Activated CD8-positive, alpha-beta memory T cell treated with anti-CD3 and anti-CD28 coated beads, Interleukin-2, amount 50 U/mL, for 24 hours (primary cell): ENCODE measurements around the gene ADGRD2.

Experiments used
- DNase-seq: peaks from one replicate; pipeline ENCODE4 v3.0.0-alpha.2; 2020; ENCODE audit errors: extremely low read depth

The ADGRD2 gene

DNA sequence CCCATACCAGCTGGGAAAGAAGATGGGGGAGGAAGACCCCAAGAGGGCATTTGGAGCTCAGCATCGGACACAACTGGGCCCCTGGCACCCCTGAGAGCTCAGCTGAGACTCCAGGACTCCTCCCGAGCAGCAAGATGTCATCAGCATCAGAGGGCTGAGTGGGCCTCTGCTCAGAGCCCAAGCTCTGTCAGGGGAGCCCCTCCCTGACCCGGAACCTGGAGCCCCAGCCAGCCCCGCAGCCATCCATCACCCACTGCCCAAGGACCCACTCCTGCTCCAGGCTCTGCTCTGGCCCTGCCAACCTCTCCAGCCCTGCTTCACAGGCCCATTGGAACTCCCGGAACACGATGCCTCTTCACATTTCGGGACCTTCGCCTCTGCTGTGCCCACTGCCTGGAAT is 47.2 kb downstream of the ADGRD2 start:
- DNase-seq, result no peak

GRCh38 chr9:124498040-124498439 is 47.8 kb downstream of the ADGRD2 start:
- DNase-seq, result no peak

- DNase-seq, result no peak
Observed at GRCh38 chr9:124498499-124499146, 48.4 kb downstream of the ADGRD2 start.

- DNase-seq, result no peak
Observed at GRCh38 chr9:124499216-124499615, 49.0 kb downstream of the ADGRD2 start.

DNA sequence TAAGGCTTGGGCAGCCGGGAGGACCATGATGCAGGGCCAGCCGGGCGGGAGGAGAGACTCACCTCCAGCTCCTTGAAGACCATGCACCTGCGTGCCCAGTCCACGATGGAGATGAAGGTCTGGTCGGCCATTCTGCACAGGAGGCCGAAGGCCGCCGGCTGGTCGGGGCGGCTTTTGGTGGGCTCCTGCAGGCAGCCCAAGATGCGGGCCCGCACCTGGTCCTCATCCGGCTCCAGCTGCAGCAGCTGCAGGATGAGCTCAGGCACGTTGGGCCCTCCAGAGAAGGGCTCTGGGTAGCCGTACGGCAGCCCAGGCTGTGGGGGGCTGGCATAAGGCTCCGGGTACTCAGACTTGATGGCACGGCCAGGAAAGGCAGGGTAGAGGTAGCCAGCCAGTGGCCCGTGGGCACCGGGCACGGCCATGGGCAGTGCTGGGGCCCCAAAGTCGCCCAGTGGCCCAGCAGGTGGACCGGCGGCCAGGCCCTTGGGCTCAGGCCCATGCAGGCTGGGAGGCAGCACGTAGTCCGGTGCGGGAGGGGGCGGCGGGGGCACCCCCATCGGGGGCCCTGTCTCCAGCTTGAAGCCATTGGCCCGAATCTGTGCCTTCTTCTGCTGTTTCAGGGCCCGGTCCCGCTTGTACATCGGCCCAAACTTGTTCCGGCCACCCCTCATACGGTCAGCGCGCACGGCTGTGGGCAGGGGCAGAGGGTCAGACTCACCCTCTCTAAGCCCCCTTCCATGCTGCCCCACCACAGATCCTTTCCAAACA is 50.0 kb downstream of the ADGRD2 start:
- no peak for DNase-seq

GRCh38 chr9:124500796-124501611 is 50.8 kb downstream of the ADGRD2 start:
- no peak for DNase-seq

GRCh38 chr9:124501771-124502320 is 51.6 kb downstream of the ADGRD2 start:
- no peak for DNase-seq

DNA sequence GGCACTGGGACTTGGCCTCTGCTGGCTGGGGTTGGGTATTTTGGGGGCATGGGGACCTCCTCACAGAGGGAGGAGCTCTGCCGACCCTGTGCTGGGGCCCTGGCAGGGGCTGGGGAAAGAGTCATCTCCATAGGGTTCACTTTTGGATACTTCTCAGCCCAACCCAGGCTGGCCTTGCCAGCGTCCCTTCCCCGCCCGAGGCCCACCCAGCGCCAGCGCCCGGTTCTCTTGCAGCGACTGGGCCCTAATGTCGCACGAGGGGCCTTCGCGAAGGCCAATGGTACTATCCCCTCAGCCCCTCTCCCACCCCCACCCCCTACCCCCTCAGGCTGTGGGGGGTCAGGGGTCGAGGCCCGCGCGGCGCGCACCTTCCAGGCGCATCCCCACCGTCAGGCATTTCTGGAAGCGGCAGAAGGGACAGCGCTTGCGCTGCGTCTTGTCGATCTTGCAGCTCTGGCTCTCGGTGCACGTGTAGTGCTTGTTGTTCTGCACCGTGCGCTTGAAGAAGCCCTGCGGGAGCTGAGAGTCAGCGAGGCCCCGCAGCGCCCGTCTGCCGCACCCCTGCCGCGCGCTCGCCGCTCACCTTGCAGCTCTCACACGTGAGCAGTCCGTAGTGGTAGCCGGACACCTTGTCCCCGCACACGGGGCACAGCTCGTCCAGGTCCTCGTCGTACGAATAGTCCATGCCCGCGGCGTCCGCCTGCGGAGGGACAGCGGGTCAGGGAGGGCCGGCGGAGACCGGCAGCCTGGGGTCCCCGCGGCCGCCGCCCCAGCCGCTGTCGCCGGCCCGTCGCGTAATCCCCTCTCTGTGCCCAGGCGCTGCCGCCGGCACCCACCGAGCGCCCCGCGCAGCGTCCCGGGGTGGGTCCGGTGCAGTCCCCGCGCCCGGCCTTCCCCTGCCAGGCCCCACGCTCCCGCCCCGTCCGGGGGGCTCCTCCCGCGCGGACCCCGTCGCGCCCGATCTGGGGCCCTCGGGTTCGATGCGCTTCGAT is 52.8 kb downstream of the ADGRD2 start:
- no peak for DNase-seq

- no peak for DNase-seq
Observed at GRCh38 chr9:124503713-124504529, 53.7 kb downstream of the ADGRD2 start.

DNA sequence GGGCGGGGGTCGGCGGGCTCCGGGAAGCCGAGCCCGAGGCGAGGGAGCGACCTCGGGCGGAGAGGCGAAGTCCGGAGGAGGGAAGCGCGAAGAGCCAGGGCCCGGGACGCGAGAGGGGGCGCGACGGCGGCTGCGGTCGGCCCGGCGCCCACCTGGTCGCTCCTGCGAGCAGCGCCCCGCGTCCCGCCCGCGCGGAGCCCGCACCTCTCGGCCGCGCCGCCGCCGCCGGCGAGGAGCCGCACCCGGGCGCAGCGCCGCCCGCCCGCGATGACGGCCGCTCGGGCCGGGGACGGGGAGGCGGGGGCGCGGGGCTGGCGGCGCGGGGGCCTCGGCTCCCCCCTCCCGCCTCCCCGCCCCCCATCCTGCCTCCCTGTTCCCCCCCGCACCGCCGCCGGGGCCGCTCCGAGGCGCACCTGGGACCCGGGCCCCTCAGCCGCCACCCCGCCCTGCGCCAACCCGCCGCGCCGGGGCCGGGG is 54.3 kb downstream of the ADGRD2 start:
- no peak for DNase-seq

GRCh38 chr9:124505006-124505900 is 55.0 kb downstream of the ADGRD2 start:
- no peak for DNase-seq

DNA sequence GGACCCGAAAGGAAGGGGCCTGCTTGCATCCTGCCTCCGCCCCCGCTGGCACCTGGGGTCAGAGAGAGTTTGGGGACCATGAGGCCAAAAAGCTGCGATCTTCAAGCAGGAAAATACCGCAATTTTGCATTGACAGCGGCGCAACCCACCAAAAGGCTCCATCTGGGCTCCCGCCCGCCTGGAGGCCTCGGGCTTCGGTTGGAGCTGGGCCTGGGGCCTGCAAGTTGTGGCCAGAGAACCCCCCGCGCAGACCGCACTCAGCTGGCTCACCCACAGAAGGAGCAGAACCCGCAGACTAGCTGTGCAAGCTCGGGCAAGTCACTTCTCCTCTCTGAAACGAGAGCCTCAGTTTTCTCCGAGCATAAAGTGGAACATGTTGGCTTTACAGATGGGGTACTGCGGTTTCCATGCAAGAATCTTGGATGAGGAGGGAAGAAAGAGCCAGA is 55.7 kb downstream of the ADGRD2 start:
- no peak for DNase-seq

DNA sequence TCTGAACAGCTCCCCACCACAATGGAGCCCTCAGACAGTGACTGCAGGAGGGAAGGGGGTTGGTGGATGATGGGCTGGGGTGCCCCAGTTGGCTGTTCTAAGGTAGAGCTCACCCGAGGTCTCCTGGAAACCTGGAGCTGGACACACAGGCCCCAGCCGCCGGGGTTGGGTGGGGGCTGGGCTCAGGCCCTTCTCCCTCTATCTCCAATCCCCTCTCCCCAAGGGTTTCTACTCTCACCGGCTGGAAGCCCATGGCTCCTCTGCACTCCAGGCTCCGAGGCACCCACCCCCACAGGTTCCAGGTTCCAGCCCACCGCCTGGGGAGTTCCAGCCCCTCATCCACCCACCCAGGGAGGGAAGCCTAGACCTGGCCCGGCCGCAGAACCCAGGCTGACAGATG is 56.2 kb downstream of the ADGRD2 start:
- DNase-seq, result no peak

DNA sequence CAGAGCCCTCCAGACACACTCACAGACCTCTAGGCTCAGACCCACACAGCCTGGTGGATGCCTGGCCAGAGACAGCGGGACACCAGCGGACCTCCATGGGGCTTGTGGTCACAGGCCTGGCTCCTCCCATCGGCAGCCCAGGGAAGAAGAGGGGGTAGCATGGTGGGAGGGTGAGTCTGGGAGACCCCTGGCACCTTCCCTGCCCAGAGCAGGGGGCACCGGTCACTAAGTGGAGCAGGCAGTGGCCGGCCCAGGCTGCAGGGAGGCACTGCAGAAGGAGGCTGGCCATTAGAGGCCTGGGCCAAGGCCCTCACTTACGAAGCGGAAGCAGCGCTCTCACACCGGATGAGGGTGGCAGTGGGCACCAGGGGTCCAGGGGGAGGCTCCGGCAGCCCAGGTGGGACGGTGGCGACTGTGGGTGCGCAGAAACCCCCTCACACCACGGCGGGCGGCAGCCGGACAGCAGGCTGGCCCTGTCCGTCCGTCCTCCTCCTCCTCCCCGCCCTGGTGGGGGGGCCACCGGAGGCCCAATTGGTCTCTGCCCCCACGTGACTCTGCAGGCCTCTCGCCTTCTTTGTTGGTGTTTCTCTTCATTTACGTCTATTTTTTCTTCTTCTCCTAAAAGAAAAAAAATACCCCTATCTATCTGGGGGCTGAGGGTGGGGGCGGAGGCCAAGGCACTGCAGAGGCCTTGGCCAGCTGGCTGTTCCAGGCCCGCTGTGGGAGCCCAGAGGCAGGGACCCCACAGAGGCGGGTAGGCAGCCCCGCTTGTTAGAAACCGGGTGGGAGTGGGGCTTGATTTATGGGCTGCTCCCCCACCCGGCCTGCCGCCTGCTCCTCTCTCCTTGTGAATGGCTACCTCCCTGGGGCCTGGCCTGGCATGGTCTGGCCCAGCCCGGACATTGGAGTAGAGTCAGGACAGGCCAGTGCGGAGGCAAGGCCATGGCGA is 57.0 kb downstream of the ADGRD2 start, which contains the start of gene NR5A1:
Gene NR5A1 (minus strand): TSS at position 469 of the 949 bp plus-strand sequence. CDS start 4,004 bp downstream, outside the sequence.
- DNase-seq, result no peak

GRCh38 chr9:124507880-124508423 is 57.7 kb downstream of the ADGRD2 start:
- DNase-seq, result no peak

DNA sequence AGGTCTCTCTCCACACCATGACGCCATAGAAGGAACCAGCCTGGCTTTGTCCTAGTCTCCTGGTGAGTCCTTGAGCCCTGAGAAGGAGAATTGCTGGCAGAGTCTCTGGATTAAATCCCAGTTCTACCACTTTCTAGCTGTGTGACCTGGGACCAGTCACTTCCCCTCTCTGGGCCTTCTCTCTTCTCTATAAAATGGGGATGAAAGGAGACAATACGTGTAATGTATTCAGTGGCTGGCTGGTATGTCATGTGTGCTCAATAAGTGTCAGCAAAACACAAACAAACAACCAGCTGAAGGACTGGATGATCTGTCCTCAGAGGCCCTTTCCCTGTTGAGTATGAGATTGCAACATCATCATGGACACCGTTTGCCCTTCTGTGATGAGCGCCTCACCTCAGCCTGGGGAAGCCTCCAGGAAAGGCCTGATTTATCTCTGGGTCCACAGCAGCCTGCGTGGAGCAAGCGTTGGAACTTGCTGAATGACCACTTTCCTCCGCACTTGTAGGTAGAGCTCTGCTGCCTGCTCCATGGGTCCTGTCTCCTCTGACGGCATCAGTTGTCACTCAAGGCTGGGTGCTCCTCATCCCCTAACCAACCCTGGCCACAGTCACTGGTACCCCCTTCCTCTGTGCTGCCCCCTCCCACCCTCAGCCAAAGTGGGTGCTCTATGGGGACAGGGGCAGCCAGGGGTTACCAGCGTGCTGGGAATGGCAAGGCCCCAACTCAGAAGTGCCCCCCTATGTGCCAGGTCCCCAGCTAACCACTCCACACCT is 60.6 kb downstream of the ADGRD2 start:
- DNase-seq, result no peak

GRCh38 chr9:124511426-124511840 is 61.2 kb downstream of the ADGRD2 start:
- no peak for DNase-seq
